22Rv1 (cell line): ENCODE measurements around the gene SLC6A5.
A peak's percentile ranks its signal among the peaks of the same experiment; 100 is the strongest.

ENCODE experiments used
- H3K27ac ChIP-seq: fragments of 450-650 bp; 2 replicates; pipeline ENCODE4 v1.5.1; 2017
- CTCF ChIP-seq: fragments of 450-650 bp; IDR thresholded peaks from 2 replicates; pipeline ENCODE4 v1.5.1; 2017; ENCODE audit warnings: mild to moderate bottlenecking
- ZFX ChIP-seq: fragments of 450-650 bp; IDR thresholded peaks from 2 replicates; pipeline ENCODE4 v1.6.1; 2017; ENCODE audit warnings: antibody characterized with exemption, borderline replicate concordance

Gene SLC6A5

GRCh38 chr11:20597680-20598484 is 1.5 kb upstream of the SLC6A5 start:
- no peak for TF ChIP-seq ZFX
- TF ChIP-seq CTCF = no peak
- no peak overlapping the region for H3K27ac ChIP-seq

GRCh38 chr11:20598492-20598891 is 916 bp upstream of the SLC6A5 start:
- TF ChIP-seq CTCF = no peak
- TF ChIP-seq ZFX = no peak
- no peak overlapping the region for H3K27ac ChIP-seq

- TF ChIP-seq CTCF (no peak), ZFX (no peak)
- no peak overlapping the region for H3K27ac ChIP-seq
These were observed 575 bp downstream of the SLC6A5 start for GRCh38 chr11:20600020-20600346.

GRCh38 chr11:20600551-20600950 is 1.1 kb downstream of the SLC6A5 start:
- TF ChIP-seq CTCF (no peak), ZFX (no peak)
- no peak overlapping the region for H3K27ac ChIP-seq

GRCh38 chr11:20601221-20601914 is 2.0 kb downstream of the SLC6A5 start:
- no peak for TF ChIP-seq ZFX
- 0 out of 2 replicates have a peak, but pooled peaks have one; percentile 4 for TF ChIP-seq CTCF

GRCh38 chr11:20604295-20604803 is 4.9 kb downstream of the SLC6A5 start:
- TF ChIP-seq CTCF (no peak), ZFX (no peak)
- no peak overlapping the region for H3K27ac ChIP-seq

More at GRCh38 chr11:20601221-20601914, 2.0 kb downstream of the SLC6A5 start:
- H3K27ac ChIP-seq = no peak overlapping the region
